HepG2 (cell line): ENCODE results near the gene VGF. TPM values are rescaled to one million over a fixed set of nuclear protein-coding genes. Genes with fewer than 3 reads are reported as not detected.

Experiments used
- ARID5B ChIP-seq: IDR thresholded peaks from 2 replicates; pipeline ENCODE4 v1.4.0; 2020; ENCODE audit warnings: mild to moderate bottlenecking, missing genetic modification reagents
- ARNTL ChIP-seq: sonication (generic); formaldehyde crosslinking; IDR thresholded peaks from 2 replicates; pipeline ENCODE4 v1.4.0; 2020; ENCODE audit warnings: mild to moderate bottlenecking, missing genetic modification reagents
- DDIT3 ChIP-seq: sonication (generic); formaldehyde crosslinking; IDR thresholded peaks from 2 replicates; pipeline ENCODE4 v1.4.0; 2020; ENCODE audit warnings: mild to moderate bottlenecking, missing genetic modification reagents
- HNRNPLL ChIP-seq: fragments of 200-400 bp; formaldehyde crosslinking; IDR thresholded peaks from 2 replicates; pipeline ENCODE4 v1.6.1; 2017; ENCODE audit warnings: mild to moderate bottlenecking, low read depth, low read length; ENCODE audit not compliant: poor library complexity, severe bottlenecking
- MTF1 ChIP-seq: sonication (generic); formaldehyde crosslinking; IDR thresholded peaks from 2 replicates; pipeline ENCODE4 v1.5.0; 2020; ENCODE audit warnings: missing genetic modification reagents
- NFAT5 ChIP-seq: sonication (generic); formaldehyde crosslinking; IDR thresholded peaks from 2 replicates; pipeline ENCODE4 v1.4.0; 2020; ENCODE audit warnings: missing genetic modification reagents
- RNF219 ChIP-seq: sonication (generic); formaldehyde crosslinking; IDR thresholded peaks from 2 replicates; pipeline ENCODE4 v1.5.0; 2020; ENCODE audit warnings: mild to moderate bottlenecking, missing genetic modification reagents
- SPEN ChIP-seq: sonication (generic); formaldehyde crosslinking; IDR thresholded peaks from 2 replicates; pipeline ENCODE4 v1.5.1; 2020; ENCODE audit warnings: low read depth, mild to moderate bottlenecking, missing genetic modification reagents
- ZNF432 ChIP-seq: sonication (generic); formaldehyde crosslinking; IDR thresholded peaks from 2 replicates; pipeline ENCODE4 v1.5.0; 2020; ENCODE audit warnings: missing genetic modification reagents, mild to moderate bottlenecking, borderline replicate concordance
- ZNF569 ChIP-seq: sonication (generic); formaldehyde crosslinking; IDR thresholded peaks from 2 replicates; pipeline ENCODE4 v1.5.0; 2020; ENCODE audit warnings: mild to moderate bottlenecking, missing genetic modification reagents, moderate library complexity, borderline replicate concordance
- ZNF709 ChIP-seq: sonication (generic); formaldehyde crosslinking; IDR thresholded peaks from 2 replicates; pipeline ENCODE4 v1.5.0; 2020; ENCODE audit warnings: mild to moderate bottlenecking, missing genetic modification reagents
- ZNF720 ChIP-seq: sonication (generic); formaldehyde crosslinking; IDR thresholded peaks from 2 replicates; pipeline ENCODE4 v1.4.0; 2020; ENCODE audit warnings: missing genetic modification reagents
- polyA plus RNA-seq, 8 experiments: library from polyadenylated mRNA; depleted of rRNA in 3 of 8; stranded (reverse) in 7 of 8; unstranded in 1 of 8; fragments of >200 nt; fragmentation: Illumina TruSeq in 4 of 8; extraction: Trizol in 4 of 8; gene quantifications; 2 replicates each; pipeline versions ENCODE4 v1.2.1 to v1.2.3, GENCODE V29; 2011 to 2016; ENCODE audit warnings: low read depth in 4 of 8, missing spikeins in 1 of 8, mixed read lengths in 1 of 8; ENCODE audit not compliant: insufficient read depth in 1 of 8
- total RNA-seq, 5 experiments: library from RNA; depleted of rRNA; stranded (reverse); fragments of >200 nt; fragmentation: Illumina TruSeq; extraction: Trizol; gene quantifications; 2 replicates each; pipeline ENCODE4 v1.2.3, GENCODE V29; 2016; ENCODE audit warnings: low read depth in 1 of 5

VGF gene
- total and polyA plus RNA-seq, 2 of the 13 experiments (the other 11 are each of a cell fraction or from before 2014, with no cell fraction given), result 0.12 to 0.46 TPM

- TF ChIP-seq ARID5B (CRISPR knock-in tag) (peak; percentile 77), SPEN (CRISPR knock-in tag) (peak; percentile 94), RNF219 (CRISPR knock-in tag) (peak; percentile 96; the same call in 1 of the 2 replicates), ZNF569 (CRISPR knock-in tag) (no peak; the same call in 1 of the 2 replicates), DDIT3 (no peak), ZNF720 (CRISPR knock-in tag) (no peak), ZNF432 (no peak), ZNF709 (0 out of 2 replicates have a peak, but pooled peaks have one; percentile 13), NFAT5 (no peak), HNRNPLL (peak; percentile 41), ARNTL (CRISPR knock-in tag) (peak; percentile 98), MTF1 (CRISPR knock-in tag) (no peak)
- TF ChIP-seq, all 625 proteins: peak for 310
Measured at GRCh38 chr7:101126651-101127459, 38.5 kb downstream of the VGF start, which contains the start of gene SERPINE1 (continued).
